ENCODE data around the gene TMEM147.

The TMEM147 gene

DNA sequence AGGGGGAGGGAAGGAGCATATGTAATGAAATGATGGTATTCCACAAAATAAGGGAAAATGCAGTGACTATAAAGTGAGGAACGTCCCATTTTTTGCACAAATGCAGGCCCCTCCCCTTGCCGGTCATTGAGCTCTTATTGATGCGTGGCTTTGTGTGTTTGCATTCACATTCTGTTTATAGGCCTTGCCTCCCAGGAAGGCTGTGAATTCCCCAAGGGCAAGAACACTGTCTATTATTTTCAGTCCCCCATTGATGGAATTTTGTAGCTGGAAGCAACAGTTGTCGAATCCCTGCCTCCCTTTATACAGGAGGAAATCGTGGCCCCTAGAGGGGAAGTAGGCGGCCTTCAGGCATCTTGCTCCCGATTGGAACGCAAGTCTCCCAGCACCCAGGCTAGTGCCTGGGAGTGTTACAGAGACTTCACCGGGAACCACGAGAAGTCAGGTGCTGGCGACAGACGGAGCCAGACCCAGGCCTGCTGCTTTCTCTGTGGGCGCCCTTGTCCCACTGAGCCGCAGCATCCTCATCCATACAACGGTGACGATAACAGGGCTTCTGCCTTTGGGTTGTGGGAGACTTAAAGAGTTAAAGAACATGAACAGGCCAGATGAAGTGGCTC, 24.2 kb upstream of the TMEM147 start:
- no peak for DNase-seq (ENCODE audit: low spot score)

DNA sequence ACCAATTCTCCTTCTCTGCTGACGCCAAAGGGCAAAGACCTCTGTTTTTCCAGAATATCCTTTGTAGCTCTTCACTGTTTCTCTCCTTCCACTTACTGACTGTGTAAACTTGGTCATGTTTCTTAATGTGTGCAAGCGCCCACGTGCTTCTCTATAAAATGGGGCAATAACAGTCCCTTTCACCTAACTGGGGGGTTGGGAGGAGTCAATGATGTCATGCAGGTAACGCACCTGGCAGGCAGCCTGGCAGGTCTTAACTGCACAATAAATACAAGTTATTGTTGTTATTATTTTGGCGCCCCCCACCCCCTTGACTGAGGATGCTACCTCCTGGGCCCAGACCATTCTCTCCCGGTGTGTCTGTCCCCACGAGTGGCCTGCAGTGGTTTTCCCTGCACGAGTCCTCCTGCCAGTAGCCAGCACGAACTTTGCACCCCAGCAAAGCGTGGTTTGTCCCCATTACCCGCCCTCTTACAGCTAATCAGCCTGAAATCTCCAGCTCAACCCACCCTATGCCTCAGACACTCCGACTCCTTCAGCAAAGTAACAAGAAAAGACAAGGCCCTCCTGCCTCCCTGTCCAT, 22.6 kb upstream of the TMEM147 start:
- DNase-seq (ENCODE audit: low spot score), result no peak

DNA sequence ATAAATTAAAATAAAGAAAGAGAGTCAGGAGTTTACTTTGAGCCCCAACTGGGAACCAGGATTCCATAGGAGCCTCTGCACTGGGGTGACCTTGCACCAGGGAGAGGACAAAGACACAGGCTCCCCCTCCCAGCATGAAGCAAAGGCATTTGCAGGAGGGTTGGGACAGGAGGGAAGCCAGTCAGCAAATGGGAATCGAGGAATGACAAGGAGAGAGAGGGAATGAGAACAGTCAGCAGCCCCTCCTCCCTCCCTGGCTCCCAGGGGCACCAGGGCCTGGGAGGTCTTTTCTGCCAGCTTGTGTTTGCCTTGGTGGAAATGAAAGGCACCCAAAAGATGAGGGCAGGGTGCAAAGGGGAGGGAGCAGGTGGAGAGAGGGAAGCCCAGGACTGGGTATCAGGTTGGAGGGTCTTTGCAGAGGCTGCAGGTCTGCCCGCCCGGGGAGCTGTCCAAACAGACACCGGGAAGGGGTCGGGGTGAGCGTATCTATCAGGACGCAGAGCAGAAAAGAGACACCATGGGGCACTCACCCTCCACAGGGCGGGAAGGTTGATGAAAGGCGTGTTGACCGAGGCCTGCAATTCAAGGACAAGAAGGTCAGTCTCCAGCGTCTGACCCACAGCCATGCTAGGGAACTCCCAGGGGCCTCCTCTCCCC, 21.1 kb upstream of the TMEM147 start:
- no peak for DNase-seq (ENCODE audit: low spot score)

DNA sequence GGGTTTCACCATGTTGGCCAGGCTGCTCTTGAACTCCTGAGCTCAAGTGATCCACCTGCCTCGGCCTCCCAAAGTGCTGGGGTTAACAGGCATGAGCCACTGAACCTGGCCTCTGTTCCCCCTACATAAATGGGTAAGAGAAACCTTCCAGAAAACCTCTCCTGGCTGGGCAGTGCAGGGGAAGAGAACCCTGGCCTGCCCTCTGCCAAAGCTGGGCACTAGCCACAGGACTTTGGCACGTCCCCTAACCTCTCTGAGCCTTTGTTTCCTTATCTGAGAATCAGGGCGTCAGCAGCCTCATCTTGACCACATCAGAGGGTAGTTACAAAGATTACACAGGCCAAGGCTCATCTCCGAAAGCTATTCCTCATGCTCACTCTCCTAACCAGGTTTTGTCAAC, 19.6 kb upstream of the TMEM147 start:
- DNase-seq (ENCODE audit: low spot score), result no peak

DNA sequence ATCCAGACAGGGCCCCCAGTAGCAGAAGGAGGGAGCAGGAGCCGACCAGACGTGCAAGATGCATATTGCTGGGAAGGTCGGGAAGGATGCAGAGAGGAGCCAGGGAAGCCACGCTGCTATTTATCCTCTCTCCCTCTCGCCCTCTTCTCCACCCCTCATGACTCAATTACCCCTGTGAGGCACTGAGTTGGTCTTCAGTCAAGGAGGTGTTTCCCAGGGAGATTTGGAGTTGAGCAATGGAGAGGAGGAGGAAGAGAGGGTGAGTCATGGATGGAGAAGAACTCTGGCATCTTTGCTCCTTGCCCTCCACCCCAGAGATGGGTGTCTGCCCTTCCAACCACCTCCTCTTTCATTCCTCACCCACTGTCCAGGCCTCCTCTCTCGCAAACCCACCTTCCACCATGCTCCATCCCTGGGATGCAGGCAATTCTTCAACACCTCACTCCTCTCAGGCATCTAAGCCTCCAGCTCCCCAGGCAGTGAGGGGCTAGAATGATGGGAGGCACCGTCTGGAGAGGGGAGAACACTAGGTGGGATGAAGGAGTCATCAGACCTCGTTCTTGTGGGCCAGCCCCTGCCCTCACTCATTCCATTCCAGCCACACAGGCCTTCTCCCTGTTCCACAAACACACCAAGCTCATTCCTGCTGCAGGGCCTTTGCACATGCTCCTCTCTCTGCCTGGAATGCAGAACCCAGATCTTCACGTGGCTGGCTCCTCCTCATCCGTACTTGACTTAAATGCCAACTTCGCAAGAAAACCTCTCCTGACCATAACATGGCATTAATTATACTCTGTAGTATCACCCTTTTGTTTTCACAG, 17.0 kb upstream of the TMEM147 start, which contains the start of gene SBSN:
TSS of gene SBSN (minus strand) at position 94 of the 821 bp plus-strand sequence. CDS start at position 64, 30 bp downstream.
- DNase-seq (ENCODE audit: low spot score), result no peak

DNA sequence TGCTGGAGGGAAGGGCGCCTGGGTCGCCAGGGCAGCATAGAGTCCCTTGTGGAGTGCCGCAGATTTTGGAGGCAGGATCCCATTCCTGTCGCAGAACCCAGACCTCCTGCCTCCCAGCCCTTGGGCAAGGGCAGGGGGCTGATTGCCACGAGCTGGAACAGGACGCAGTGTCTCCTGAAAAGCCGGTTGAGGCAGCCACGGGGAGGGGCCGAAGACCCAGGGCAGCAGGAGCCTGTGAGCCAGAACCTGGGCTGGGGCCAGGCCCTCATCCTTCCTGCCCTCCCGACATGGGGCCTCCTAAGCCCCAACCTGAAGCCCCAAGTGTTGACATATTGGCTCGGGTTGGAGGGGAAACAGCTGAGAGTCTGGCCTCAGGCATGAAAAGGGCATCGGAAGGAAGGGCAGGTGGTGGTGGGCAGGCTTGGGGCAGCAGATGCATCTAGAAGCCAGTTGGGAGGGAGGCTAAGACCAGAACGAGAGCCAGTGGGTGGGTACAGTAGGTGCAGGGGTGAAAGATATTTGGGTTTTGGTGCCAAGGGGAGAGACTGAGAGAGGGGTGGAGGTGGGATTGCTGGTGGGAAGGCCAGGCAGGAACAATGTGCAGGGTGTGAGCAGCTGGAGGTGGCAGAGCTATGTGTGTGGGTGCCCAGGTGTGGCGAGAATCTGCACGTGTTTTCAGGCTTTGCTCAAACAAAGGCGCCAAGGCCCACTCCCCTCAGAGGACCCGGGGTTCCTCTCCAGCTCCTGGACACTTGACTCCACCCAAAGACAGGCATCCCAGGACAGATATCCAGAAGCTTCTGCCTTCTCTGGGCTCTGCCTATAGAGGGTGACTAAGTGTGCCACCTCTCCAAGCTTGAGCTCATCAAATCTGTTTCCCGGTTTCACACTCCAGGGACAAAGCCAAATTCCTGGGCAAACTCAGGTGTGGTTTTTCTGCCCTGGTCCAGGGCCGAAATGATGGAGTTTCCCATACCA, 15.9 kb upstream of the TMEM147 start:
- DNase-seq (ENCODE audit: low spot score), result no peak

DNA sequence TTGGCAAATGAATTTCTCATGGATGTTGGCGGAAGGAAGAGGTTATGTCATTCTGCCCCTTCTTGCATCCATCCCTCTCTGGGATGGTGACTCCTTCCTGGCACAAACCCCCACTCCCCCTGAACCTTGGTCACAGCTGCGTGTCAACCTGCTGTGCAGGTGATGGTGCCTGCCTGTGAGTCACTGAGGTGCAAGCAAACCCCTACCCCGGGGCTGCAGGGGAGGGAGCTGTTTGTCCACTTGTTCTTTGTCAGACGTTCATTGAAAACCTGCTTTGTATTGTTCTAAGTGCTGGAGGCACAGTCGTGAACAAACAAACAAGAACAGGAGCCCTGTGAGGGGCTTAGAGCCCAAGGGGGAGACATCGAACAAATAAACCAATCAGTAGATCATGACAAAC, 14.1 kb upstream of the TMEM147 start:
- no peak for DNase-seq (ENCODE audit: low spot score)

DNA sequence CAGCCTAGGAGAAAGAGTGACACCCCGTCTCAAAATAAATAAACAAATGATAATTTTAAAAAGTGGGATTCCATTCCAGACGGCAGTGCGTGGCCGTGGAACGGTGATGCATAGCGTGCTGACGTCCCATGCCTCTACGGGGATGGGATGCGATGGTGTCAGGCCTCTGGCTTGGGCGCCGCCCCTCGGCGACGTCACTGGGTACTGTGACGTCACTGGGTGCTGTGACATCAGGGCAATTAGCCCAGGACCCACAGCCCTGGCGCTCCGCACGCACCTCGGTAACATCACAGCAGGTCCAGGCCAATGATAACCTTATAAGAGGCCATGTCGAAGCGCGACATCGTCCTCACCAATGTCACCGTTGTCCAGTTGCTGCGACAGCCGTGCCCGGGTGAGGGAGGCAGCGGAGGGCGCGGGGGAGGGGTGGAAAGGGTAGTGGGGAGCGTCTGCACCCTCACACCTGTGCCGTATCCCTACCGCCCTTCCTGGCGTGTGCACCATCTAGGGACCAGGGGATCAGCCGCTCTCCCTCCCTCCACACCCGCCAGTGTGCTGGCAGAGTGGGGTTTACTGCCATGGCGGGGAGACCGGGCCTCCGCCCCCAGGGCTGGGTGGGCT, 12.1 kb upstream of the TMEM147 start, which contains the start of gene GAPDHS:
TSS of gene GAPDHS (plus strand) at position 256 of the 621 bp plus-strand sequence. CDS start at position 328, 72 bp downstream.
- DNase-seq (ENCODE audit: low spot score), result no peak

DNA sequence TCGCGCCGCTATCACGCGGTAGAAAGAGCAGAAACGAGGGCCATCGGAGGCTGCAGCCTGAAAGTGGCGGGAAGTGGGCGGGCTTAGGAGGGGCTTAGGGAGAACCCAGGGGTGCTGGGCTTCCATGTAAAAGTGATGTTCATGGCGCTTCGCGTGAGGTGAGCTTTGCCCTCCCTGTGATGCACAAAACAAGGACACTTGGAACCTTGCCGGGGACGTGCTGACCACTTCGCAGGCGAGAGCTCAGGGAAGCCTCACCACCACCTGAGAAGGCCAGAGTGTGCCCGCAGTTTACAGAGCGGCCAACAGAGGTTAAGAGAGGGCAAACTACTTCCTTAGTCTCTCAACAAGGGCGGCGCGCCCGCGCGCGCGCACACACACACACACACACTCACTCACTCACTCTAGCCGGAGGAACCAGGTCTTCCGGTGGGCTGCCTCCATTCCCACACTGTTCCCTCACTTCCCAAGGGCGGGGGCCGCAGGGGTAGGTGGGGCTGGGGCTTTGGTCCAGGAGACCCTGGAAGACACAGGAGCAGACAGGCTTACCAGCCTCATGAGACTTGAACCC, 11.5 kb upstream of the TMEM147 start:
- peak; percentile 8 for DNase-seq (ENCODE audit: low spot score)

DNA sequence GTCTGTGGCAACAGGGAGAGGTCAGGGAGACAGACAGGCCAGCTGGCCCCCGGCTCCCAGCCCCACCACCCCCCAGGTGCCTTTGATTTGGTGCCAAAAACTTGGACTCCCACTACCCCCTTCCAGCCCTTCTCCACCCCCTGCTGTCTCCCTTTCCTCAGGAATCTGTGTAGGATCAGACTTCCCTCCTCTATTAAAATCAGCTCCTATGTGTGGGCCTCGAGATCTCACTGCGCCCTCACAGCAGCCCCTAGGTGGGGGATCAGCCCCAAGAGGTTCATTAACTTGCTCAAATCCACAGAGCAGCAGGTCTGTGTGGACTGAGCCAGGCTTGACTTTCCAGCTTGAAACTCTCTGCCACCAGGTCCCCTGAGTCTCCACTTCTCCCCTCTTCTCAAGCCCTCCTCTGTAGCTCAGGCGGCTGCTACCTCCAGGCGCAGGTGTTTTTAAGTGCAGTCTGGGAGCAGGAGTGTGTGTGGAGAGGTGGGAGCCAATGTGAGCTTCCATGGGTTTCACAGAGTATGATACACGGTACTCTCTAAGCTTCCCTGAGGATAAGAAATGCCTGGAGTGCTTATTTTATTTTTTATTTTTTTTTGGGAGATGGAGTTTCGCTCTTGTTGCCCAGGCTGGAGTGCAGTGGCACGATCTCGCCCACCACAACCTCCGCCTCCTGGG, 10.5 kb upstream of the TMEM147 start:
- DNase-seq (ENCODE audit: low spot score), result no peak

DNA sequence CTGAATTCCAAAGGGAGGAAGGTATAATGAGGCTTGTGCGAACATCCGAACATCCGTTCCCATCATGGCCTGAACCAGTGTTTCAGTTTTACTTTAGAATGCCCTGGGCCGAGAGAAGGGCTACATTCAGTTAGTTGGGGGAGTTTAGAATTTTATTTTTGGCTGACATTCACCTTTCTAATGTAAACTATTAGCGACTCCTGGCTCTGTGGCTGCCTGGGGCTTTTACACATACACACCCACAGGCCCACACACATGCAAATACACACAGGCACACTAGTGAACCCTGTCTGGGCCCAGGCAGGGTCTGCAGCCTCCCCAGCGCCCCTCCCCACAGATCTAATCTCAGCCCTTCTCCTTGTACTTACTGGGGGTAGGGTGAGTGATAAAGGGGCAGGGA, 6.1 kb upstream of the TMEM147 start:
- no peak for DNase-seq (ENCODE audit: low spot score)

DNA sequence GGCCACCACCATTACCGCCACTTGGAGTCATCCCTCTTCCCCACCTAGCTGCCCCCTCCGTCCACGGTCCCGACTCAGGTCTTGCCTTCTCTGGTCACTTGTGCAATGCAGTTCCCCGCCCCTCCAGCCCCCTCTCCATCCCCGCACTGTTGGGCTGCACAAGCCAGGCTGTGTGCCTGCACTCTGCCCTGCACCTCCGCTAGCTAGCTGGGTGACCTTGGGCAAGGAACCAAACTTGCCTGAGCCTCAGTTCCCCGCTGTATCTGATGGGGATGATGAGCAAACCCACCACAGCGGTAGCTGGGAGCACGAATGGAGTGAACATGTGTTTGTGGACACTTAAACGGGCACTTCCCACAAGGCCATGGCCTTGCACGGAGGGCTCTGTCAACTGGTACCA, 5.6 kb upstream of the TMEM147 start:
- DNase-seq (ENCODE audit: low spot score), result no peak

DNA sequence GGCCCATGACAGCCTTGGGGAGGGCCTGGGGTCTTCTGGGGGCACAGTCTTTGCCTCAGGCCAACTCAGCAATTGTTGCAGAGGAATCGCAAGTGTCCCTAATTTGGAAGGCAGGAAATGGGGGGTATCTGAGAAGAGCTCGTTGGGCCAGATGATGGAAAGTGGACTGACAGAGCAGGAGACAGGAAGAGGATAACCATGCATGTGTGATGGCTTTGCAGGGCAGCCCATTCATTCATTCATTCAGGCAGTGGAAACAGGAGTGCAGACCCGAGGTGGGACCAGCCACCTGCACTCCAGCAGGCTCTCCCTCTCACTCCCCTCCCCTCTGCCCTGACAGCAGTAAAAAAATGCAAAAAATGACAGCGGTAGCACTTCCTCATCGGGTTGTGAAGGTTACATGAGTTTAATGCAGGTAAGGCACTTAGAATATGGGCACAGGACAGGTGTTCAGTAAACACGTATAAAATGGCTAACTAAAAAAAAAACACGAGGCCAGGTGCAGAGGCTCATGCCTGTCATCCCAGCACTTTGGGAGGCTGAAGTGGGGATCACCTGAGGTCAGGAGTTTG, 5.0 kb upstream of the TMEM147 start:
- DNase-seq (ENCODE audit: low spot score), result no peak

DNA sequence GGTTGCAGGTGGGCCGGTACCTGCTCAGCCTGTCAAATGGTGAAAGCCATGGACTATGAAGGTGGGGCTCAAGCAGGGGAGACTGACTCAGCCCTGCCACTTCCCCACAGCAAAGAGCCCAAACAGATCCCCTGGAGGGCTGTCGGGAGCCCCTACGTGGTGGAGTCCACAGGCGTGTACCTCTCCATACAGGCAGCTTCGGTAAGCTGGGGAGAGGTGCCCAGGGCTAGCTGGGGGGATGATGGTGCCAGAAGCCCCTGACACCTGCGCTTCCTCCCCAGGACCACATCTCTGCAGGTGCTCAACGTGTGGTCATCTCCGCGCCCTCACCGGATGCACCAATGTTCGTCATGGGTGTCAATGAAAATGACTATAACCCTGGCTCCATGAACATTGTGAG, 3.2 kb upstream of the TMEM147 start:
- no peak for DNase-seq (ENCODE audit: low spot score)

DNA sequence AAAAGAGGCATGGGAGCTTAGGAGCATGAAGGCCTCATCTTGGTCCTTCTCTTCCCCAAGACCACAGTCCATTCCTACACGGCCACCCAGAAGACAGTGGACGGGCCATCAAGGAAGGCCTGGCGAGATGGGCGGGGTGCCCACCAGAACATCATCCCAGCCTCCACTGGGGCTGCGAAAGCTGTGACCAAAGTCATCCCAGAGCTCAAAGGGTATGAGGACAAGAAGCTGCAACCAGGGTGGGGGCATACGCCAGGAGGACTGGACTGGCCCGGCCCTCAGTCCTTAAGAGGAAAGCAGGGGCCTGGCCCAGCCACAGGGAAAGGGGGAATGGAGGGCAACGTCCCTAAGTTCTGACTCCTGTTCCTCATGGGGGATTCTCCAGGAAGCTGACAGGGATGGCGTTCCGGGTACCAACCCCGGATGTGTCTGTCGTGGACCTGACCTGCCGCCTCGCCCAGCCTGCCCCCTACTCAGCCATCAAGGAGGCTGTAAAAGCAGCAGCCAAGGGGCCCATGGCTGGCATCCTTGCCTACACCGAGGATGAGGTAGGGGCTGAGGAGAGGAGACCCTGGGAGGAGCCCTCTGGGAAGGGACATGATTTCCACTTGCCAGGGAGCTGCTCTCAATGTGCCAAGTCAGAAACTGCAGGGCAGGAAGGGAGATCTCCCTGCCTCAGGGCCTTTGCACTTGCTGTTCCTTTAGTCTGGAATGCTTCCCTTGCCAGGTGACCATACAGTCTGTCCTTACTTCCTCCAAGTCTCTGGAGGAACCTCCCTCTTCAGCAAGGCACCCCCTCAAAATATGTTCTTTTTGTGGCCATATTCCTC, 1.9 kb upstream of the TMEM147 start:
- no peak for DNase-seq (ENCODE audit: low spot score)

DNA sequence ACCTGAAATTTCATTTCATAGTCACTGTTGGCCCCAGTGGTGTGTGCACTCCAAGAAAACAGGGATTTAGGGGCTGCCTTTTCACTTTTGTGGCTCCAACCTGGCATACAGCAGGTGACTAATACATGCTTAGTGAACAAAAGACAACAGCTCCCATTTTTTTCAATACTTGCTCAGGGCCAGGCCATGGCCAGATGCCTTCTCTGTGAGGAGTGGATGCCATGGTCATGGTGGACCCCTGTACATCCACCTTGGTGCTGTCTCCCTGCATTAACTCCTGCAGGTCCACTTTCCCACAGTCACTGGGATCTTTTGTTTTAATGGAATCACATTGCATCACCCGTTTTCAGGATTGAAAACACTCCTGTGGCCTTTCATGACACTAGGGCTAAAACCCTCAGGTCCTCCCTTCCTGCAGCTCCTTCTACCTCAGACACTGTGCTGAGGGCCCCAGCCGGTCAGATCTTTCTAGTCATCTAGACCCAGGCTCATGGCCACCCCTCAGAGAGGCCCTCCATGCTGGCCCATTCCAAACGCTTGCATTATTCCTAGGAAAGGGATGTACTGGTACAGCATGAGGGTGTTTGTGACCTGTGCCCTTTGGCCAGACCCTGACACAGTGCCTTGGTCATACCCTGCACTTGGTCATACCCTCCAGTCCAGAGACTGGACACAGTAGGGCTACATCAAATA, 1.2 kb upstream of the TMEM147 start:
- no peak for DNase-seq (ENCODE audit: low spot score)

DNA sequence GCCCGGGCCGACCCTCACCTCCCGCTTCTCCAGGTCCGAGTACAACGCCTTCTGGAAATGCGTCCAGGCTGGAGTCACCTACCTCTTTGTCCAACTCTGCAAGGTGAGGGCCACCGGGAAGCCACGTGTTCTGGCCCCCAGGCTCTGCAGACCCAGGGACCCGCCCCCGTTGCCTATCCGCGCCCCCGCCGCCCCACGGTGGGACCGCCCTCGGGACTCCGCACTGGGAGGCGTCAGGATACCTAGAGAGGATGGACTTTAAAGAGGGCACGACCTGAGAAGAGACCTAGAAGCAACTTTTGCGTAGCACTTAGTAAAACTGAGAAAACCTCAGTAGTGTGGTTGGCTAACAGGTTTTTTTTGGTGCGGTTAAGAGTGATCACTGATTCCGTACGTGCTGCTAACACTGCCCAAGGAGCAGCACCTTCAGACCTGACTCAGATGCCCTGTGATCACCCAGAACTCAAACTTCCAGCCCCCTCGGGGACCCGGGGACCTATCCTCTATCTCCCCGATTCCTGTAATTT, 492 bp downstream of the TMEM147 start:
- DNase-seq (ENCODE audit: low spot score), result peak; percentile 33

DNA sequence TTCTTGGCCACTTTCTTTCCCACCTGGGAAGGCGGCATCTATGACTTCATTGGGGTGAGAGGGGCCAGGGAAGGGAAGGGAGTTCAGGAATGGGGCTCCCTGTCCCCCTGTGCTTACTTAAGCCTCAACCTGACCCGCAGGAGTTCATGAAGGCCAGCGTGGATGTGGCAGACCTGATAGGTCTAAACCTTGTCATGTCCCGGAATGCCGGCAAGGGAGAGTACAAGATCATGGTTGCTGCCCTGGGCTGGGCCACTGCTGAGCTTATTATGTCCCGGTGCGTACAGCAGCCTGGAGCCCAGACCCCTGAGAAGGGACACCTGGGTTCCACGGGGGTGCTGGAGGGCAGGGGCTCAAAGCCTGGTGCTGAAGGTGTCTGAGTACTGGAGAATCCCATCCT, 1.1 kb downstream of the TMEM147 start:
- DNase-seq (ENCODE audit: low spot score), result no peak
